GF-D8 (cell line): ENCODE results near the gene TESK2.
"Not testable (repeated sequence)": the region's sequence is repeated elsewhere in the genome, so short reads cannot be mapped to it uniquely, and the experiment has no call there.

ENCODE experiments used
- DNase-seq: peaks from one replicate; lab custom pipeline; 2025; lab: John Stamatoyannopoulos, UW

The TESK2 gene

DNA sequence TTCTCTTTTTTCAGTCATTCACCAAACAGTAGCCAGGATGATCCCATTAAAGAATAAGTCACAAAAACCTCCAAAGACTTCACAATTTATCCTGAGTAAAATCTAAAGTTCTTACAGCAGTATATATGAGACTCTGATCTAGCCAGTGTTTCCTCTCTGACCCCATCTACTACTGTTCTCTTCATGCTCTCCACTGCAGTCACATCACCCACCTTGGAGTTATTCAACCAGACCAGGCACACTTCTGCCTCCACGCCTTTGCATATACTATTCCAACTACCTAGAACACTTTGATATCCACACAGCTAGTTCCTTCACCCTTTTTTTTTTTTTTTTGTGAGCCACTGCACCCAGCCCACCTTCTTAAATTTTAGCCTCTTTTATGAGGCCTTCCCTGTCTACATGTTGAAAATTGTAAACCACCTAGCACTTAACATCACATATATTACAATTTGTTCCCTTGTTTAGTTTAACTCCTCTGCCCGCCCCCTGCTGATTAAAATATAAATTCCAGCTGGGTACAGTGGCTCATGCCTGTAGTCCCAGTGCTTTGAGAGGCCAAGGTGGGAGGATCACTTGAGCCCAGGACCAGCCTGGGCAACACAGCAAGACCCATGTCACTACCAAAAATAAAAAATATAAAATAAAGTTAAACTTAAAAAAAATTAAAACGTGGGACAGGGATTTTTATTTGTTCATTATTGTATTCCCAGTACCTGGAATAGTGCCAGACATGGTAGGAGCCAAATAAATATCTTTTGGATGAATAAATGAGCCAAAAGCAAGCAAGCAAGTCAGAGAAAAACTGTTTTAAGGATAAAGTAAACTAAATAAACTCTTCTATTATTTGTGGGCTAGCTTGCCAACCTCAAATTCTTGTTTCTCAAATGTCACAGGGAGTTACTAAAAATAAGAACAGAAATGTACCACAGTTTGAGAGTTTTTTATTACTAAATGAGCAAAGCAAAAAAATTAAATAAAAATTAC, 115.6 kb downstream of the TESK2 start:
- DNase-seq = no peak

- no peak for DNase-seq
Observed at GRCh38 chr1:45373573-45373972, 117.4 kb downstream of the TESK2 start.

DNA sequence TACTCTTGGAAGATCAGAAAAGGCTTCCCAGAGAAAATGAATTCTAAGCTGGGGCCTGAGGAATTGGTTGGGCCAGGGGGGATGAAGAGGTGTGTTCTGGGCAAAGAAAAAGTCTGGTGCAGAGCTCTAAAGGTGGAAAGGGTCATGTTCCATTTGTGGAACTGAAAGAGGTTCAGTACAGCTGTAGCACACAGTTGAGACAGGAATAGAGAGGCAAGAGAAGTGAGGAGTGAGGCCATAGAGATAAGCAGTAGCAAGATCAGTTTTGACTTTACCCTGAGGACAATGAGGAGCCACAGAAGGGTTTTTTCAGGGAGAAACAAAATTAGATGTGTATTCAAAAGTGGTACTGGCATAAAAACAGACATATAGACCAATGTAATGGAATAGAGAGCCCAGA, 120.4 kb downstream of the TESK2 start:
- no peak for DNase-seq

- DNase-seq = no peak
Observed at GRCh38 chr1:45365051-45365450, 125.9 kb downstream of the TESK2 start.

- DNase-seq = no peak
Observed at GRCh38 chr1:45364294-45364693, 126.7 kb downstream of the TESK2 start.

DNA sequence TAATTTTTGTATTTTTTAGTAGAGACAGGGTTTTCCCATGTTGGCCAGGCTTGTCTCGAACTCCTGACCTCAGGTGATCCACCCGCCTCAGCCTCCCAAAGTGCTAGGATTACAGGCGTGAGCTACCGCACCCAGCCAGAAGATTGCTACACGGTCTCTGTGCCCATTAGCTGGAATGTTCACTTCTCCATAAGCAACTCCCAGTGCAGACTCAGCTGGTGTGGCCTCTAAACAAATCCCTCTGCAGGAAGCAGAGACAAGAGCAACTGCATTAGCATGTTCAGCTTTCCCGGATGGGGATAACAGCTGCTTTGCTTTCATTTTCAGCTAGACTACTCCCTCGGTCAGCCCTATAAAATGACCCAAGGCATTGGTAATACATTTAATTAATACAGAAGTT, 130.0 kb downstream of the TESK2 start:
- DNase-seq = not testable (repeated sequence)

DNA sequence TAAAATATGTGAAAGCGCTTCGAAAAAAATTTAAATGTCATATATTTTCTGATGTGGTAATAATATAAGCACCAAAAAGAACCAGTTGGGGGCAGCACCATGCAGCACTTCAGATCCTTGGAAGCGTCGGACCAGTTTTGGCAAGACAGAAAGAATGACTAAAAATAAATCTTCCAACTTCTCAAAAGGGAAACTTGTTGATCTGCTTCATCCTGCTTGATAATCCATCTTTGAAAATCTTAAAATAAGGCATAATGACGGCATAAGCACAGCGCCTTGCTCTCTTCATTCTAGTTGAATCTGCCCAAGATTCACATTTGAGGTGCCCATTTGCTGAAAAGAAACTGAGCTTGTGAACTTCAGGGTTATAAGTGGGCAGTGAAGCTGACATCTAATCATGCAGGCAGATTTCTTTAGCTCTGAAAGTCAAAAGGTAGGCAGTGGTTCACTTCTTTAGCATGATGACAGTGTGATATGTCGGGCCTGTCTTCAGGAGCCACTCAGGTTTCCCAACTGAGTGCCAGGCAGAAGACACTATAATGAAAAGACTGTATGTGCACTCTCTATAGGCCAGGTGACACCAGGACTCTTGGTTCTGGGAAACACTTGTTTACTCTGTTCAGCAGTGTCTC, 131.0 kb downstream of the TESK2 start:
- no peak for DNase-seq

DNA sequence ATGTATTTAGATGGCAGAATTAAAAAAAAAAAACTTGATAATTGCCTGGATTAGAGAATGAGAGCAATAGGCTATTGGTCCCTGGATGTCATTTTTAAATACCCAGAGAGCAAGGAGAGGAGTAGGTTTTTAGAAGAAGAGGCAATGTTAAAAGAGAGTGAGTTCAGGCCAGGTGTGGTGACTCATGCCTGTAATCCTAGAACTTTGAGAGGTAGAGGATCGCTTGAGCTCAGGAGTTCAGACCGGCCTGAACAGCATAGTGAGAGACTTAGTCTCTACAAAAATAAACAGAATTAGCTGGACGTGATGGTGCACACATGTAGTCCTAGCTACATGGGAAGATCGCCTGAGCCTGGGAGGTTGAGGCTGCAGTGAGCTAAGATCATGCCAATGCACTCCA, 134.8 kb downstream of the TESK2 start:
- no peak for DNase-seq

GRCh38 chr1:45355683-45356082, 135.3 kb downstream of the TESK2 start:
- no peak for DNase-seq

- DNase-seq = no peak
Observed at GRCh38 chr1:45354838-45355237, 136.1 kb downstream of the TESK2 start.

DNA sequence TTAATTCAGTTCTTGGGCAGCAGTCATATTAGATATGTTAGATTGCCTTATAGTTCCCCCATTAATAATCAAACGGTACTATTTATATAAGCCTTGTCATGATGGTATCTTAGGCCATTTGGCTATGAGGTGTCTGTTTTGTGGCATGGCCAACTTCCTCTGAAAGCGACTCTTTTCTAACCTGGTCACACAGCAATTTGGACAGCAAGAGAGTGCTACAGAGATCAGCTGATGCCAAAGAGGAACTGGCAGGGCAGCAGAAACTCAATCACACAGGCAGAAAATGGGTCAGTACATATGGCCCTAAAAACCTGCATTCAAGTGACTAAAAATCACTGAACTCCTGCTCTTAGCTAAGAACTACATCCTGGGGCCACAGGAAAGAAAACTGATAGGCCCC, 137.3 kb downstream of the TESK2 start:
- no peak for DNase-seq

DNA sequence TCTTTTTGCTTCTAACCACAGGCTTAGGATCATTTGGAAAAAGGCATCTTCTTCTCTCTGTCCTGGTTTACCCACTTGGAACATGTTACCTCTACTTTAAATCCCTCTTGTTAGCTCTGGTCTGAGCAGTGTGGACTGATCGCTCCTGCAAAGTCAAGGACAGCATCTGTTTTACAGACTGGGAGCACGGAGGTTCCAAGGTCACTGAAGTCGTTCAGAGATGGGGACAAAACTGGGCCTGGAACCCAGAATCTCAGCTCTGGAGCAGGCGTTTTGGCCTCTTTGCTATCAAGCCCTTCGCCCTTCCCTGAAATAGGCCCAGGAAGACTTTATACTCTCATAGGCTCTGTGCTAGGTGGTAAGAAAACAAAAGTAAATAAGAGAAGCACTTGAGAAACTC, 139.5 kb downstream of the TESK2 start:
- no peak for DNase-seq

DNA sequence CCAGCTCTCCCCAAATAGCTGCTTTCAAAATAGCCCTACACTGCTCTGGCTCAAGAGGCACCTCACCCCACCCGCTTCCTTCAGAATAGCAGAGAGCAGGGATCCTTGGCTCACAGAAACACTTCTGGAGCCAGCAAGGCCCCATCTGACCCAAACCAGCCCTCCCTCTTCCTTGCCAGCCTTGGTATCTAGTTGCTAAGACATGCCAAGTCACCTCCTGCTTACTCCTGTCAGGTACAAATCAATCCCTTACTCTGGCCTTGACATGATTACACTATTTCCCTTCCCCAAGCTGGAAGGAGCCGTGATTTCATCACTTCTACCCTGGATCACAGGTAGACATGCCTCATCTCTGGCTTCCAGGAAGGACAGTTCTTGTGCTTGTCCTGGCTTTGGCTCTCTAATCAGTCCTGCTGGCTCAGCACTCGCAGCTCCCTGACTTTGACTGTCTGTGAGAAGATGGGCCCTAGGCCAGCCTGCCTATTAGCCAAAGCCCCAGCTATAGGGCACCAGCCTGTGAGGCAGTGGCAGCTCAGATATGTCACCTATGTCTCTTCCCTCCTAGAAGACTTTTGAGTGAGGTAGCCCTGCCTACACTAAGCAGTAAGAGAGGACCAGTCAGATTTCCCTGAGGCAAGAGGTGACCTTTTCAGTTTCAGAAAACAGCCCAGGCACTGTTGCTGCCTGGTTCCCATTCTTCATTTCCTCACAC, 141.8 kb downstream of the TESK2 start:
- no peak for DNase-seq

DNA sequence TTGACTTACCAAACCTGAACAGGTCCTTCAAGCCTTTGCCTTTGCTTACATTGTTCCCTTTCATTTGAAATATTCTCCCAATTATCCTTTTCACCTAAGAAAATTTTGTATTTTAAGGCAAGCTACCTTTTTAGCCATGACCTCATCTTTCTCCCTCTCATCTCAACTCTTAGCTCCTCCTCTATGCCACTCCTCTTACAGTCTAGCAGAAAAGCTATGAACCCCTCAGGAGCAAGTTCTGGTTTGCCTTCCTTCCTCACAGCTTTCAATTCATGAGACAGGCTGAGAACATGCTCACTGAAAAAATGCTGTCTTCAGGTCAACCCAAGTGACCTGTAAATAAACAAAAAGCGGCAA, 142.4 kb downstream of the TESK2 start:
- no peak for DNase-seq

GRCh38 chr1:45348020-45348419, 142.9 kb downstream of the TESK2 start:
- no peak for DNase-seq

GRCh38 chr1:45346473-45346872, 144.5 kb downstream of the TESK2 start:
- DNase-seq = no peak

DNA sequence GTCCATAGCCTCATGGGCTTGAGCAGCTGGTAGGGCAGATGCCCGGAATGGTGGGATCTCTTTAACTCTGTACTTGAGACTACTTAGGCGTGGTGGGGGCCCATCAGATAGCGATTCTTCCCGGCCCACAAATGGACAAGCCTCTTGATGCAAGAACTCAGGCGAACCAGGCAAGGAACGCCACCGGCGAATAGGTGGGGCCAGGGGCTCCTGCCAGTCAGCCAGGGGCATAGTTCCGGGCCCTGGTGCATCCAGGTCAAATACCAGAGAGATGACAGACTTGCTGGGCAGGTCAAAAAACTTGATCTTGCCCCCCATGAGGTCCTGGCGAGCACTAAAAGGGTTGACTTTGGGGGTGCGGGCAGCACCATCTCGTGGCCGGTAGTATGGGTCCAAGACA, 145.9 kb downstream of the TESK2 start:
- no peak for DNase-seq

- DNase-seq = no peak
Observed at GRCh38 chr1:45344499-45344898, 146.5 kb downstream of the TESK2 start.

GRCh38 chr1:45340816-45341466, 150.0 kb downstream of the TESK2 start:
- no peak for DNase-seq

DNA sequence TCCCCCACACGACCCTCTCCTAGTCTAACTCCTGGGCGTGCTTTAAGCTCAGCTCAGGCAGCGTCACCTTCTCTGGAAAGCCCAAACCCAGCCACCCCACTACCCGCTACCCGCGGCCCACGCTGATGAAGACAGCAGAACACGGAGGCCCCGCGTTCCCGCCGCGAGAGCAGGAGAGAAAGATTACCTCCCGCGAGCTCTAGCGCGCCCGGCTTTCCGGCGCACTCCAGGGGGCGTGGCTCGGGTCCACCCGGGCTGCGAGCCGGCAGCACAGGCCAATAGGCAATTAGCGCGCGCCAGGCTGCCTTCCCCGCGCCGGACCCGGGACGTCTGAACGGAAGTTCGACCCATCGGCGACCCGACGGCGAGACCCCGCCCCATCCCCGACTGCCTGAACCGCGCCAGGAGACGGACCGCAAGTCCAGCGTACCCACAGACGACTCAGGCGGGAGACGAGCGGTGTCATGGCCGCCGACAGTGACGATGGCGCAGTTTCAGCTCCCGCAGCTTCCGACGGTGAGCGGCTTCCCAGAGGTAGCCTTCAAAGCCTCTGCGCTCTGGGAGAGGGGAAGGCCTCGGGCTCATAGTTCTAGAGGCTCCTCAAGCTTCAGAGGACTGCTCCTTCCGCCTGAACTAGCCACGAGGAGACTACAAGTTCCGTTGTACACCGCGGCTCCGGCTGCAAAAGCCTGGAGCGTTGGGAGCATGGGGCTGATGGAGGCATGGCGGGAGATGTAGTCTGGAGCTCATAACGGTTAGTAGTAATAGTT, 151.0 kb downstream of the TESK2 start, which contains the start of the genes MUTYH and TOE1:
TSS of gene MUTYH (minus strand) at position 652 of the 770 bp plus-strand sequence. CDS start 5,935 bp downstream, outside the sequence.
TSS of gene TOE1 (plus strand) at position 382 of the 770 bp plus-strand sequence. CDS start at position 465, 83 bp downstream.
- DNase-seq = peak; percentile 86

- no peak for DNase-seq
Observed at GRCh38 chr1:45337630-45338325, 153.2 kb downstream of the TESK2 start.
